H1 (cell line): ENCODE results near the gene PRKAG1. TPM values are rescaled to one million over a fixed set of nuclear protein-coding genes. Genes with fewer than 3 reads are reported as not detected.

Source experiments
- CTCF ChIA-PET: fragments of 300-600 bp; sonication (Branson Sonifier 250); formaldehyde crosslinking; loops from one replicate; lab custom pipeline; 2021; ENCODE audit not compliant: partially characterized antibody; lab: Charles Lee
- POLR2A ChIA-PET: fragments of 300-600 bp; sonication (Branson Sonifier 250); formaldehyde crosslinking; loops from one replicate; lab custom pipeline; 2021; ENCODE audit warnings: inconsistent platforms; ENCODE audit not compliant: partially characterized antibody; lab: Charles Lee
- DNase-seq, 2 experiments: peaks; one replicate each; pipeline versions ENCODE4 v3.0.0 to v3.0.0-alpha.2; 2010 to 2022; ENCODE audit warnings: low spot score in 2 of 2, low read depth in 1 of 2, mixed read lengths in 1 of 2
- FAIRE-seq: peaks from 2 replicates; lab custom pipeline; 2011; peaks lifted over from hg19 to GRCh38; lab: Jason Lieb, UNC
- H2AFZ ChIP-seq: 2 replicates; pipeline ENCODE4 v1.8.1; 2012; ENCODE audit warnings: low read length, inconsistent platforms
- H2AK5ac ChIP-seq: 2 replicates; pipeline ENCODE4 v1.6.1; 2013; ENCODE audit warnings: low read depth, low read length
- H2BK120ac ChIP-seq: replicated peaks from 2 replicates; pipeline ENCODE3; 2013; ENCODE audit warnings: low read depth, low read length, inconsistent platforms
- H2BK12ac ChIP-seq: 2 replicates; pipeline ENCODE4 v1.6.1; 2013; ENCODE audit warnings: low read depth, low read length
- H2BK15ac ChIP-seq: 2 replicates; pipeline ENCODE4 v1.6.1; 2013; ENCODE audit warnings: low read length
- H2BK20ac ChIP-seq: 2 replicates; pipeline ENCODE4 v1.6.1; 2013; ENCODE audit warnings: low read length
- H2BK5ac ChIP-seq: 2 replicates; pipeline ENCODE4 v1.6.1; 2013; ENCODE audit warnings: low read depth, low read length
- H3K14ac ChIP-seq: 2 replicates; pipeline ENCODE4 v1.6.1; 2013; ENCODE audit warnings: inconsistent platforms; ENCODE audit not compliant: insufficient read length
- H3K18ac ChIP-seq: 2 replicates; pipeline ENCODE4 v1.6.1; 2013; ENCODE audit warnings: low read length; ENCODE audit errors: extremely low read depth
- H3K23ac ChIP-seq: 2 replicates; pipeline ENCODE4 v1.6.1; 2013; ENCODE audit warnings: inconsistent platforms; ENCODE audit not compliant: insufficient read length
- H3K23me2 ChIP-seq: 2 replicates; pipeline ENCODE4 v1.6.1; 2013; ENCODE audit warnings: low read depth, low read length
- H3K27ac ChIP-seq: 2 replicates; pipeline ENCODE4 v1.6.1; 2011; ENCODE audit warnings: low read depth, low read length, inconsistent platforms
- H3K27me3 ChIP-seq, 4 experiments: replicated peaks in 1 of 4; 1 replicate in 1 of 4; 2 replicates in 3 of 4; pipeline versions ENCODE4 v1.6.1 to v1.8.1; 2011 to 2013; ENCODE audit warnings: low read length in 3 of 4, mild to moderate bottlenecking in 3 of 4, inconsistent platforms in 2 of 4, mixed read lengths in 2 of 4, moderate library complexity in 1 of 4; ENCODE audit not compliant: control insufficient read depth in 3 of 4, insufficient read depth in 3 of 4; ENCODE audit errors: extremely low read depth in 1 of 4
- H3K36me3 ChIP-seq, 4 experiments: 2 replicates each; pipeline versions ENCODE4 v1.6.1 to v1.8.1; 2011 to 2013; ENCODE audit warnings: mild to moderate bottlenecking in 4 of 4, low read length in 3 of 4, moderate library complexity in 2 of 4, control low read depth in 1 of 4, inconsistent platforms in 1 of 4; ENCODE audit not compliant: insufficient read depth in 4 of 4, control insufficient read depth in 2 of 4
- H3K4ac ChIP-seq: replicated peaks from 2 replicates; pipeline ENCODE3; 2013; ENCODE audit warnings: low read length, low read depth, mixed read lengths, inconsistent platforms; ENCODE audit not compliant: insufficient read length
- H3K4me1 ChIP-seq, 4 experiments: replicated peaks in 1 of 4; 1 replicate in 1 of 4; 2 replicates in 3 of 4; pipeline versions ENCODE4 v1.6.1 to v1.8.1; 2011 to 2013; ENCODE audit warnings: low read length in 3 of 4, inconsistent platforms in 2 of 4, mixed read lengths in 1 of 4; ENCODE audit not compliant: insufficient read depth in 4 of 4, control insufficient read depth in 3 of 4
- H3K4me2 ChIP-seq, 2 experiments: 2 replicates each; pipeline versions ENCODE4 v1.6.1 to v1.8.1; 2011 to 2013; ENCODE audit warnings: low read depth in 2 of 2, low read length in 2 of 2, control low read depth in 1 of 2, inconsistent platforms in 1 of 2, mild to moderate bottlenecking in 1 of 2; ENCODE audit not compliant: insufficient read depth in 1 of 2
- H3K4me3 ChIP-seq, 4 experiments: fragments of 200-600, 300-600 bp in 1 of 4; sonication (generic), shearing (Covaris generic), sonication (Bioruptor Twin) in 1 of 4; 2 replicates each; pipeline versions ENCODE4 v1.5.1 to v1.8.1; 2011 to 2016; ENCODE audit warnings: low read length in 4 of 4, low read depth in 3 of 4, control low read depth in 2 of 4, inconsistent platforms in 2 of 4, mild to moderate bottlenecking in 2 of 4, mixed read lengths in 1 of 4, moderate library complexity in 1 of 4; ENCODE audit not compliant: insufficient read depth in 2 of 4; ENCODE audit errors: extremely low read depth in 1 of 4
- H3K56ac ChIP-seq: replicated peaks from 2 replicates; pipeline ENCODE3; 2013; ENCODE audit warnings: low read depth, mild to moderate bottlenecking, mixed read lengths, low read length, inconsistent platforms; ENCODE audit not compliant: insufficient read length
- H3K79me1 ChIP-seq: 2 replicates; pipeline ENCODE4 v1.6.1; 2013; ENCODE audit warnings: low read depth, low read length, control low read depth
- H3K79me2 ChIP-seq, 2 experiments: 2 replicates each; pipeline versions ENCODE4 v1.6.1 to v1.8.1; 2012 to 2013; ENCODE audit warnings: low read length in 2 of 2, mild to moderate bottlenecking in 2 of 2, inconsistent platforms in 1 of 2; ENCODE audit not compliant: insufficient read depth in 2 of 2, control insufficient read depth in 1 of 2
- H3K9ac ChIP-seq, 4 experiments: replicated peaks in 1 of 4; 1 replicate in 1 of 4; 2 replicates in 3 of 4; pipeline versions ENCODE4 v1.6.1 to v1.8.1; 2011 to 2013; ENCODE audit warnings: low read depth in 3 of 4, low read length in 3 of 4, control low read depth in 2 of 4, mild to moderate bottlenecking in 2 of 4, moderate library complexity in 2 of 4, inconsistent platforms in 1 of 4; ENCODE audit errors: extremely low read depth in 1 of 4
- H3K9me3 ChIP-seq, 2 experiments: 2 replicates each; pipeline versions ENCODE4 v1.6.1 to v1.8.1; 2012 to 2013; ENCODE audit warnings: mild to moderate bottlenecking in 2 of 2, moderate library complexity in 2 of 2, control low read depth in 1 of 2, inconsistent platforms in 1 of 2, low read depth in 1 of 2, low read length in 1 of 2, mixed read lengths in 1 of 2; ENCODE audit not compliant: insufficient read depth in 2 of 2
- H4K20me1 ChIP-seq, 2 experiments: replicated peaks in 1 of 2; 2 replicates each; pipeline versions ENCODE3 to v1.8.1; 2011 to 2013; ENCODE audit warnings: inconsistent platforms in 2 of 2, low read length in 2 of 2, mild to moderate bottlenecking in 1 of 2; ENCODE audit not compliant: insufficient read depth in 2 of 2, control insufficient read depth in 1 of 2
- H4K5ac ChIP-seq: 2 replicates; pipeline ENCODE4 v1.6.1; 2013; ENCODE audit warnings: low read length, low read depth, mixed read lengths, inconsistent platforms; ENCODE audit not compliant: insufficient read length
- H4K8ac ChIP-seq: 2 replicates; pipeline ENCODE4 v1.8.0; 2013; ENCODE audit warnings: mild to moderate bottlenecking, moderate library complexity, low read length, inconsistent platforms; ENCODE audit not compliant: insufficient read depth; ENCODE audit errors: extremely low read depth
- H4K91ac ChIP-seq: replicated peaks from 2 replicates; pipeline ENCODE3; 2013; ENCODE audit warnings: low read length, mixed read lengths, inconsistent platforms; ENCODE audit not compliant: insufficient read length
- ASH2L ChIP-seq: fragments of 200-600, 300-600 bp; sonication (generic); IDR thresholded peaks from one replicate; pipeline ENCODE4 v1.7.1; 2017; ENCODE audit warnings: low read length
- CHD1 ChIP-seq: IDR thresholded peaks from 2 replicates; pipeline ENCODE4 v1.6.1; 2012; ENCODE audit warnings: low read depth, low read length, improper control_type of control experiment
- FOSL1 ChIP-seq: IDR thresholded peaks from 2 replicates; pipeline ENCODE4 v1.6.1; 2011; ENCODE audit warnings: mild to moderate bottlenecking, low read depth, low read length, moderate library complexity; ENCODE audit not compliant: insufficient read depth
- HDAC2 ChIP-seq, 2 experiments: fragments of 300-600 bp in 1 of 2; sonication (generic) in 1 of 2; IDR thresholded peaks; 2 replicates each; pipeline ENCODE4 v1.6.1; 2011 to 2012; ENCODE audit warnings: low read depth in 2 of 2, low read length in 2 of 2, mild to moderate bottlenecking in 2 of 2, moderate library complexity in 2 of 2, borderline replicate concordance in 1 of 2, inconsistent platforms in 1 of 2
- NANOG ChIP-seq: IDR thresholded peaks from 2 replicates; pipeline ENCODE4 v1.6.1; 2011; ENCODE audit warnings: low read length, low read depth, mild to moderate bottlenecking, inconsistent platforms; ENCODE audit not compliant: insufficient read depth, poor library complexity, severe bottlenecking
- POLR2AphosphoS5 ChIP-seq: IDR thresholded peaks from 2 replicates; pipeline ENCODE4 v1.6.1; 2011; ENCODE audit warnings: low read depth, low read length
- RXRA ChIP-seq: IDR thresholded peaks from 2 replicates; pipeline ENCODE4 v1.6.1; 2011; ENCODE audit warnings: low read depth, mild to moderate bottlenecking, low read length, moderate library complexity; ENCODE audit not compliant: insufficient read depth
- SIRT6 ChIP-seq: IDR thresholded peaks from one replicate; pipeline ENCODE4 v1.7.1; 2012; ENCODE audit warnings: low read length, inconsistent platforms
- SIX5 ChIP-seq: IDR thresholded peaks from 2 replicates; pipeline ENCODE4 v1.6.1; 2011; ENCODE audit warnings: mild to moderate bottlenecking, low read depth, low read length
- TAF1 ChIP-seq: IDR thresholded peaks from 2 replicates; pipeline ENCODE4 v1.6.1; 2011; ENCODE audit warnings: mild to moderate bottlenecking, low read depth, low read length
- ZNF274 ChIP-seq: IDR thresholded peaks from 2 replicates; pipeline ENCODE4 v1.7.0; 2012; ENCODE audit warnings: low read length, borderline replicate concordance; ENCODE audit errors: extremely low read depth
- WGBS, 2 experiments: shearing (Covaris generic) in 1 of 2; methylation state at CpG; one replicate each; pipeline versions ENCODE4 v1.1.6 to v1.1.7; 2013 to 2015; ENCODE audit warnings: low lambda C conversion rate in 2 of 2, mixed read lengths in 2 of 2, inconsistent platforms in 1 of 2, low coverage in 1 of 2, missing lambda C conversion rate in 1 of 2; ENCODE audit not compliant: insufficient replicate concordance in 2 of 2, insufficient coverage in 1 of 2, insufficient read length in 1 of 2; ENCODE audit errors: extremely low coverage in 1 of 2, missing lambda C conversion rate in 1 of 2; 5-methylcytosine and 5-hydroxymethylcytosine counted together
- polyA plus RNA-seq, 7 experiments: library from polyadenylated mRNA; depleted of rRNA in 3 of 7; stranded (reverse) in 5 of 7; unstranded in 2 of 7; fragments of >200 nt in 5 of 7; fragments of 200-250 nt in 2 of 7; gene quantifications; 1 replicate in 5 of 7; 2 replicates in 1 of 7; 4 replicates in 1 of 7; pipeline versions ENCODE4 v1.2.1 to v1.2.3, GENCODE V29; 2011 to 2013; ENCODE audit warnings: missing spikeins in 2 of 7, mixed read lengths in 2 of 7
- total RNA-seq: library from RNA; stranded (reverse); fragmentation: NEBNext Ultra II Directional; extraction: Animal tissue kit (Norgen Biotek cat#: 25700); gene quantifications from 2 replicates; pipeline ENCODE4 v1.2.1, GENCODE V29; 2021

The PRKAG1 gene
- total and polyA plus RNA-seq, 2 of the 8 experiments (the other 6 are each of a cell fraction or from before 2014, with no cell fraction given) = 38.6 to 57.5 TPM

DNA sequence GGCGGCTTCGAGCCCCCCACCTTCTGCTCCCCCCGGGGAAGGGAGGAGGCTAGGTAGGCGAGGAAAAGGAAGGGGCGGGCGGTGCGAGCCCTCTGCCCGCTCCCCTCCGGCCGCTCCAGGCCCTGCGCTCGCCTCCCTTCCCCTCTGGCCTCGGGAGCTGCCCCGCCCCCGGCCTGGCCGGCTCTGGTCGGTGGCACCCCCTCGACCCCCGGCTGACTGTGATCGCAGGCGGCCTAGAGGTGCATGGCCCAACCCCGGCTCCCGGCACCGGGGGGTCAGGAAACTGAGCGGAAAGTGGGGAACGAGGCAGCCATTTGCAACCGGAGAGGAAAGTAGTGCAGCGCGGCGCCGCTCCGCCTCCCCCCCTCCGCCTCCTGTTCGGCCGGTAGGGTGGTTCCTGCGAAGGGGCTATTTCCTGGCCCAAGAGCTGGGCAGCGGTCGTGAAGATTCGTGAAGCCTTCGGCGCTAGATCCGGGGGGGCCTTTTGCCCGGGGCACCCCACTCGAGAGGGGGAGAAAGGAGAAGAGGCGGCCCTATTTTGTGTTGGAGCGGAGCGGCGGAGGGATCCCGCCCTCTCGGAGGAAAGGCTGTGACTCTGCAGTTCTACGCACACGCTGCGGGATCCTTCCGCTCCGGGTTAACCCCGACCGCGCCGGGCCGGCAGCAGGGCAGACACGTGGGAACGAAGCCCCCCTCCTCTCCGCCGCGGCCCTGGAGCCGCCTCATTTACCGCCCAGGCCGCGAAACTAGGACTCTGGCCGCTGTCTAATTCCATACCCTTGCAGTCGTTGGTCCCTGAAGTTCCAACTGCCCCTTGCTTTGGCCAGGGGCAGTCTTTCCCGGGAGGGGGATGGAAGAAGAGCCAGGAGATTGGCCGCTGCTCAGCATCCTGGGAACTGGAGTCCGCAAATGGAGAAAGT is 41.9 kb upstream of the PRKAG1 start, which contains the start of gene KMT2D:
KMT2D (minus strand) TSS at position 558 of the 920 bp plus-strand sequence. CDS start 5,470 bp downstream, outside the sequence.
- no peak for FAIRE-seq
- Histone ChIP-seq H3K4me1 (peaks cover 9 to 36% (median 13%) of the 10 kb centered on the region in 4 experiments), H2BK15ac (peak within 1 kb of the TSS; percentile 74), H3K23me2 (peaks cover 15% of the 10 kb centered on the region), H3K23ac (no peak within 1 kb of the TSS), H3K4me3 (peak within 1 kb of the TSS; percentile 85 to 97 (median 96)), H4K8ac (peak within 1 kb of the TSS; percentile 99), H3K9me3 (no peaks in the 10 kb centered on the region), H3K79me1 (peaks cover 23% of the 10 kb centered on the region), H4K91ac (peak within 1 kb of the TSS; percentile 87), H2AFZ (peak within 1 kb of the TSS; percentile 94; the same call in 1 of the 2 replicates), H3K27ac (peak within 1 kb of the TSS; percentile 97), H3K4ac (peak within 1 kb of the TSS; percentile 92), H4K20me1 (peaks cover 29 to 31% of the 10 kb centered on the region in 2 experiments), H2AK5ac (no peak within 1 kb of the TSS), H3K36me3 (no peaks in the 10 kb centered on the region), H3K79me2 (peaks cover 42 to 47% of the 10 kb centered on the region in 2 experiments), H2BK5ac (peak within 1 kb of the TSS; percentile 98), H3K56ac (peak within 1 kb of the TSS; percentile 91), H4K5ac (peak within 1 kb of the TSS; percentile 92), H3K14ac (no peak within 1 kb of the TSS), H2BK120ac (no peak within 1 kb of the TSS), H2BK12ac (0 out of 2 replicates have a peak within 1 kb of the TSS, but pooled peaks have one; percentile 42), H3K4me2 (peak within 1 kb of the TSS; percentile 81 to 98), H2BK20ac (no peak within 1 kb of the TSS), H3K27me3 (no peaks in the 10 kb centered on the region), H3K9ac (peak within 1 kb of the TSS; percentile 94 to 98 (median 95)), H3K18ac (peak within 1 kb of the TSS; percentile 99)
- WGBS, 2 experiments = 0% methylated on average over 40 of the region's 74 CpGs; no CpG with 5 or more reads in 1 of the 2 experiments
- ChIA-PET POLR2A (interaction anchor here (1.0 to 5.6 kb wide), 12 partner anchors 9 to 71 kb away, joined by 3 to 47 read pairs (median 5); partner anchors contain the start of genes LMBR1L, RHEBL1 and TUBA1B), CTCF (interaction anchor here (1.2 kb wide), 1 partner anchor 62 kb away, joined by 3 read pairs; no protein-coding TSS in a partner anchor)
- DNase-seq = peak; percentile 73 to 96
- TF ChIP-seq POLR2AphosphoS5 (peak; percentile 61), TAF1 (peak; percentile 97), NANOG (peak; percentile 49), FOSL1 (no peak), SIRT6 (no peak), HDAC2 (IDR thresholded peaks at IDR 0.05; ENCODE audit: borderline replicate concordance in 1 of 2, low read depth in 2 of 2, low read length in 2 of 2) (peak in 1 of 2 experiments; percentile 20; a peak in 1 of 4 replicates), SIX5 (0 out of 2 replicates have a peak, but pooled peaks have one; percentile 3), CHD1 (no peak), RXRA (no peak), ASH2L (peak; percentile 93), ZNF274 (no peak)
